ENCODE results near the gene WDR47.
"Not testable (repeated sequence)": the region's sequence is repeated elsewhere in the genome, so short reads cannot be mapped to it uniquely, and the experiment has no call there.

Gene WDR47

GRCh38 chr1:109050228-109050995 is 8.5 kb upstream of the WDR47 start:
- no peak for DNase-seq

- DNase-seq, result no peak
Measured at GRCh38 chr1:109048335-109048734, 6.4 kb upstream of the WDR47 start.

GRCh38 chr1:109047339-109047738 is 5.4 kb upstream of the WDR47 start:
- DNase-seq, result no peak

GRCh38 chr1:109046671-109047070 is 4.8 kb upstream of the WDR47 start:
- DNase-seq, result no peak

- no peak for DNase-seq
Measured at GRCh38 chr1:109045595-109045994, 3.7 kb upstream of the WDR47 start.

GRCh38 chr1:109040989-109041620 is 797 bp downstream of the WDR47 start:
- DNase-seq, result peak; percentile 19 to 37

- no peak for DNase-seq
Measured at GRCh38 chr1:109040627-109040988, 1.3 kb downstream of the WDR47 start.

GRCh38 chr1:109034382-109034781 is 7.5 kb downstream of the WDR47 start:
- DNase-seq, result no peak

GRCh38 chr1:109029493-109029892 is 12.4 kb downstream of the WDR47 start:
- DNase-seq, result not testable (repeated sequence)

- no peak for DNase-seq
Measured at GRCh38 chr1:109027841-109028240, 14.1 kb downstream of the WDR47 start.

GRCh38 chr1:109025694-109026093 is 16.2 kb downstream of the WDR47 start:
- no peak for DNase-seq

- no peak for DNase-seq
Measured at GRCh38 chr1:109024646-109025045, 17.3 kb downstream of the WDR47 start.

GRCh38 chr1:109020693-109021257 is 21.1 kb downstream of the WDR47 start:
- DNase-seq, result no peak

GRCh38 chr1:109017719-109018118 is 24.2 kb downstream of the WDR47 start:
- not testable (repeated sequence) for DNase-seq

GRCh38 chr1:109017134-109017533 is 24.8 kb downstream of the WDR47 start:
- DNase-seq, result no peak

GRCh38 chr1:109011335-109011734 is 30.6 kb downstream of the WDR47 start:
- DNase-seq, result no peak

- not testable (repeated sequence) for DNase-seq
Measured at GRCh38 chr1:108996622-108997021, 45.3 kb downstream of the WDR47 start.

GRCh38 chr1:108983114-108983513 is 58.8 kb downstream of the WDR47 start:
- DNase-seq, result no peak

GRCh38 chr1:108976658-108977057 is 65.2 kb downstream of the WDR47 start:
- DNase-seq, result no peak

- no peak for DNase-seq
Measured at GRCh38 chr1:108972951-108973350, 69.0 kb downstream of the WDR47 start.

- no peak for DNase-seq
Measured at GRCh38 chr1:108969346-108969745, 72.6 kb downstream of the WDR47 start.

GRCh38 chr1:108963052-108963686 is 78.7 kb downstream of the WDR47 start, which contains the start of gene CLCC1:
CLCC1 (minus strand) TSS chr1:108963484; CDS start chr1:108950437, 13,047 bp downstream.
- DNase-seq, result peak; percentile 86 to 92

- DNase-seq, result peak in 1 of 2 donors; percentile 4
Measured at GRCh38 chr1:108962681-108963051, 79.2 kb downstream of the WDR47 start.
